Activated naive CD4-positive, alpha-beta T cell treated with anti-CD3 and anti-CD28 coated beads, Interleukin-2, amount 50 U/mL, for 72 hours (primary cell): Measurements from ENCODE around the gene SGMS2. TPM values are rescaled to one million over a fixed set of nuclear protein-coding genes. Genes with fewer than 3 reads are reported as not detected.

ENCODE experiments used
- total RNA-seq, 2 donors: library from RNA; stranded (reverse); gene quantifications; one replicate each; pipeline ENCODE4 v1.2.3, GENCODE V29; 2022

Gene SGMS2
- total RNA-seq, 2 donors from 2014 or later = 0.16 to 1.1 TPM

Other genes with a start within 250 kb of the SGMS2 start
- 10 to 100 TPM; 35.8 to 46.5 TPM for gene PAPSS1, start 104.7 kb upstream of the SGMS2 start, total RNA-seq
- gene CYP2U1, start 106.6 kb downstream of the SGMS2 start, total RNA-seq = 1 to 10 TPM; 2.1 TPM
- 10 to 100 TPM; 44.0 to 48.1 TPM for gene HADH, start 165.0 kb downstream of the SGMS2 start, total RNA-seq